HEK293 (cell line): ENCODE data around the gene AMPD3.
A peak's percentile ranks its signal among the peaks of the same experiment; 100 is the strongest.

Experiments
- EGR2 ChIP-seq: fragments of 450-650 bp; formaldehyde crosslinking; IDR thresholded peaks from 2 replicates; pipeline ENCODE4 v1.5.1; 2016; ENCODE audit warnings: low read depth, missing biosample characterization, missing genetic modification characterization
- ELK4 ChIP-seq: IDR thresholded peaks from 2 replicates; pipeline ENCODE4 v1.6.1; 2011; ENCODE audit warnings: mild to moderate bottlenecking, low read depth, low read length, borderline replicate concordance
- OSR2 ChIP-seq: fragments of 450-650 bp; formaldehyde crosslinking; IDR thresholded peaks from 2 replicates; pipeline ENCODE4 v1.5.1; 2016; ENCODE audit warnings: missing biosample characterization, missing genetic modification characterization
- PRDM1 ChIP-seq: fragments of 450-650 bp; formaldehyde crosslinking; IDR thresholded peaks from 2 replicates; pipeline ENCODE4; 2016; ENCODE audit warnings: missing biosample characterization, missing genetic modification characterization
- SALL2 ChIP-seq: fragments of 450-650 bp; formaldehyde crosslinking; IDR thresholded peaks from 2 replicates; pipeline ENCODE4 v1.5.0; 2017; ENCODE audit warnings: missing biosample characterization, mild to moderate bottlenecking, missing genetic modification characterization, borderline replicate concordance
- ZBTB21 ChIP-seq: fragments of 450-650 bp; formaldehyde crosslinking; IDR thresholded peaks from 2 replicates; pipeline ENCODE4 v1.5.1; 2017; ENCODE audit warnings: missing biosample characterization, missing genetic modification characterization
- ZBTB48 ChIP-seq: fragments of 450-650 bp; formaldehyde crosslinking; IDR thresholded peaks from 2 replicates; pipeline ENCODE4 v1.5.1; 2016; ENCODE audit warnings: missing biosample characterization, missing genetic modification characterization
- ZFP3 ChIP-seq: fragments of 450-650 bp; formaldehyde crosslinking; IDR thresholded peaks from 2 replicates; pipeline ENCODE4 v1.5.1; 2016; ENCODE audit warnings: low read depth, missing biosample characterization, missing genetic modification characterization
- ZFP69B ChIP-seq: fragments of 450-650 bp; formaldehyde crosslinking; IDR thresholded peaks from 2 replicates; pipeline ENCODE4 v1.5.1; 2016; ENCODE audit warnings: missing biosample characterization, missing genetic modification characterization
- ZIC2 ChIP-seq: fragments of 450-650 bp; formaldehyde crosslinking; IDR thresholded peaks from 2 replicates; pipeline ENCODE4 v1.5.1; 2016; ENCODE audit warnings: missing biosample characterization, missing genetic modification characterization
- ZNF114 ChIP-seq: fragments of 450-650 bp; formaldehyde crosslinking; IDR thresholded peaks from 2 replicates; pipeline ENCODE4 v1.5.0; 2017; ENCODE audit warnings: missing biosample characterization, missing genetic modification characterization
- ZNF16 ChIP-seq: fragments of 450-650 bp; formaldehyde crosslinking; IDR thresholded peaks from 2 replicates; pipeline ENCODE4 v1.5.1; 2016; ENCODE audit warnings: low read depth, missing biosample characterization, missing genetic modification characterization
- ZNF18 ChIP-seq: fragments of 450-650 bp; formaldehyde crosslinking; IDR thresholded peaks from 2 replicates; pipeline ENCODE4 v1.5.1; 2016; ENCODE audit warnings: missing biosample characterization, missing genetic modification characterization
- ZNF223 ChIP-seq: fragments of 450-650 bp; formaldehyde crosslinking; IDR thresholded peaks from 2 replicates; pipeline ENCODE4 v1.5.1; 2016; ENCODE audit warnings: missing biosample characterization, missing genetic modification characterization
- ZNF239 ChIP-seq: fragments of 450-650 bp; formaldehyde crosslinking; IDR thresholded peaks from 2 replicates; pipeline ENCODE4 v1.5.1; 2016; ENCODE audit warnings: missing biosample characterization, missing genetic modification characterization
- ZNF24 ChIP-seq: fragments of 450-650 bp; formaldehyde crosslinking; IDR thresholded peaks from 2 replicates; pipeline ENCODE4 v1.5.1; 2016; ENCODE audit warnings: missing biosample characterization, missing genetic modification characterization
- ZNF248 ChIP-seq: fragments of 450-650 bp; formaldehyde crosslinking; IDR thresholded peaks from 2 replicates; pipeline ENCODE4 v1.5.1; 2017; ENCODE audit warnings: missing biosample characterization, missing genetic modification characterization
- ZNF274 ChIP-seq, 2 experiments: fragments of 200-500 bp in 1 of 2; fragments of 450-650 bp in 1 of 2; sonication (Bioruptor generic) in 1 of 2; formaldehyde crosslinking in 1 of 2; IDR thresholded peaks; 2 replicates each; pipeline versions ENCODE4 v1.5.1 to v1.6.1; 2014 to 2016; ENCODE audit warnings: borderline replicate concordance in 1 of 2, inconsistent platforms in 1 of 2, low read length in 1 of 2, missing biosample characterization in 1 of 2, missing genetic modification characterization in 1 of 2
- ZNF335 ChIP-seq: fragments of 450-650 bp; formaldehyde crosslinking; conservative IDR thresholded peaks from 2 replicates; pipeline ENCODE4 v1.5.1; 2016; ENCODE audit warnings: missing biosample characterization, missing genetic modification characterization
- ZNF394 ChIP-seq: fragments of 450-650 bp; formaldehyde crosslinking; IDR thresholded peaks from 2 replicates; pipeline ENCODE4 v1.5.1; 2016; ENCODE audit warnings: missing biosample characterization, missing genetic modification characterization, mild to moderate bottlenecking, moderate library complexity, borderline replicate concordance
- ZNF510 ChIP-seq: fragments of 450-650 bp; formaldehyde crosslinking; IDR thresholded peaks from 2 replicates; pipeline ENCODE4 v1.5.1; 2018; ENCODE audit warnings: mild to moderate bottlenecking, missing genetic modification characterization, missing biosample characterization; ENCODE audit not compliant: insufficient replicate concordance
- ZNF514 ChIP-seq: fragments of 450-650 bp; formaldehyde crosslinking; IDR thresholded peaks from 2 replicates; pipeline ENCODE4 v1.5.1; 2016; ENCODE audit warnings: missing biosample characterization, missing genetic modification characterization
- ZNF521 ChIP-seq: fragments of 450-650 bp; formaldehyde crosslinking; IDR thresholded peaks from 2 replicates; pipeline ENCODE4 v1.5.1; 2017; ENCODE audit warnings: missing biosample characterization, mild to moderate bottlenecking, missing genetic modification characterization
- ZNF529 ChIP-seq: fragments of 450-650 bp; formaldehyde crosslinking; IDR thresholded peaks from 2 replicates; pipeline ENCODE4 v1.5.1; 2017; ENCODE audit warnings: missing genetic modification characterization, missing biosample characterization; ENCODE audit not compliant: insufficient replicate concordance
- ZNF548 ChIP-seq: fragments of 450-650 bp; formaldehyde crosslinking; IDR thresholded peaks from 2 replicates; pipeline ENCODE4 v1.5.1; 2016; ENCODE audit warnings: missing biosample characterization, missing genetic modification characterization
- ZNF585B ChIP-seq: fragments of 450-650 bp; formaldehyde crosslinking; IDR thresholded peaks from 2 replicates; pipeline ENCODE4 v1.5.1; 2016; ENCODE audit warnings: missing biosample characterization, missing genetic modification characterization
- ZNF777 ChIP-seq: fragments of 450-650 bp; formaldehyde crosslinking; IDR thresholded peaks from 2 replicates; pipeline ENCODE4 v1.5.1; 2017; ENCODE audit warnings: missing biosample characterization, missing genetic modification characterization, borderline replicate concordance
- ZNF791 ChIP-seq: fragments of 450-650 bp; formaldehyde crosslinking; IDR thresholded peaks from 2 replicates; pipeline ENCODE4 v1.5.1; 2016; ENCODE audit warnings: missing biosample characterization, missing genetic modification characterization
- ZNF792 ChIP-seq: fragments of 450-650 bp; formaldehyde crosslinking; IDR thresholded peaks from 2 replicates; pipeline ENCODE4 v1.5.1; 2016; ENCODE audit warnings: missing biosample characterization, missing genetic modification characterization
- ZXDB ChIP-seq: fragments of 450-650 bp; formaldehyde crosslinking; IDR thresholded peaks from 2 replicates; pipeline ENCODE4 v1.5.1; 2016; ENCODE audit warnings: missing biosample characterization, missing genetic modification characterization
- TF ChIP-seq, protein P1 (sequence below): fragments of 450-650 bp; formaldehyde crosslinking; IDR thresholded peaks from 2 replicates; pipeline ENCODE4 v1.5.1; 2016; ENCODE audit warnings: missing biosample characterization, missing genetic modification characterization
- TF ChIP-seq, protein P2 (sequence below): fragments of 450-650 bp; formaldehyde crosslinking; IDR thresholded peaks from 2 replicates; pipeline ENCODE4 v1.5.1; 2016; ENCODE audit warnings: missing biosample characterization, missing genetic modification characterization
- TF ChIP-seq, protein P3 (sequence below): fragments of 450-650 bp; formaldehyde crosslinking; IDR thresholded peaks from 2 replicates; pipeline ENCODE4 v1.5.1; 2017; ENCODE audit warnings: missing biosample characterization, missing genetic modification characterization
- TF ChIP-seq, protein P4 (sequence below): fragments of 450-650 bp; formaldehyde crosslinking; IDR thresholded peaks from 2 replicates; pipeline ENCODE4 v1.5.1; 2016; ENCODE audit warnings: missing biosample characterization, missing genetic modification characterization

AMPD3 gene

GRCh38 chr11:10540915-10541560 lies 86.0 kb downstream of the AMPD3 start, which contains the start of gene RNF141 (continued):
- TF ChIP-seq ZNF239 (tag by site-specific recombination) = no peak
- TF ChIP-seq ZNF274 (IDR thresholded peaks at IDR 0.05; ENCODE audit: low read length) = no peak
- TF ChIP-seq ZNF274 (tag by site-specific recombination; IDR thresholded peaks at IDR 0.05; ENCODE audit: borderline replicate concordance) = no peak
- no peak for TF ChIP-seq ZNF791 (tag by site-specific recombination)
- TF ChIP-seq ZNF335 (tag by site-specific recombination) = peak; percentile 96
- TF ChIP-seq ZNF18 = no peak
- TF ChIP-seq ZNF548 = no peak
- no peak; the same call in 1 of the 2 replicates for TF ChIP-seq ZBTB48 (tag by site-specific recombination)
- no peak for TF ChIP-seq SALL2 (tag by site-specific recombination)
- TF ChIP-seq, protein P1, sequence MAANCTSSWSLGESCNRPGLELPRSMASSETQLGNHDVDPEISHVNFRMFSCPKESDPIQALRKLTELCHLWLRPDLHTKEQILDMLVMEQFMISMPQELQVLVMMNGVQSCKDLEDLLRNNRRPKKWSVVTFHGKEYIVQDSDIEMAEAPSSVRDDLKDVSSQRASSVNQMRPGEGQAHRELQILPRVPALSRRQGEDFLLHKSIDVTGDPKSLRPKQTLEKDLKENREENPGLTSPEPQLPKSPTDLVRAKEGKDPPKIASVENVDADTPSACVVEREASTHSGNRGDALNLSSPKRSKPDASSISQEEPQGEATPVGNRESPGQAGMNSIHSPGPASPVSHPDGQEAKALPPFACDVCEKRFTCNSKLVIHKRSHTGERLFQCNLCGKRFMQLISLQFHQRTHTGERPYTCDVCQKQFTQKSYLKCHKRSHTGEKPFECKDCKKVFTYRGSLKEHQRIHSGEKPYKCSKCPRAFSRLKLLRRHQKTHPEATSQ (tag by site-specific recombination) = no peak
- no peak for TF ChIP-seq ZNF114 (tag by site-specific recombination)
- TF ChIP-seq ZFP3 = no peak
- TF ChIP-seq, protein P2, sequence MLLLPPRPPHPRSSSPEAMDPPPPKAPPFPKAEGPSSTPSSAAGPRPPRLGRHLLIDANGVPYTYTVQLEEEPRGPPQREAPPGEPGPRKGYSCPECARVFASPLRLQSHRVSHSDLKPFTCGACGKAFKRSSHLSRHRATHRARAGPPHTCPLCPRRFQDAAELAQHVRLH (tag by site-specific recombination) = 0 out of 2 replicates have a peak, but pooled peaks have one; percentile 46
- TF ChIP-seq ZNF510 (tag by site-specific recombination) = no peak
- TF ChIP-seq ZNF394 (tag by site-specific recombination) = no peak
- TF ChIP-seq EGR2 (tag by site-specific recombination) = peak; percentile 34
- TF ChIP-seq ZNF24 = peak; percentile 60; the same call in 1 of the 2 replicates
- no peak for TF ChIP-seq ZNF777
- 0 out of 2 replicates have a peak, but pooled peaks have one; percentile 7 for TF ChIP-seq OSR2 (tag by site-specific recombination)
- TF ChIP-seq ZNF514 (tag by site-specific recombination) = no peak
- peak; percentile 82 for TF ChIP-seq ZXDB (tag by site-specific recombination)
- no peak for TF ChIP-seq ZFP69B
- no peak for TF ChIP-seq ELK4
- TF ChIP-seq ZNF223 (tag by site-specific recombination) = no peak
- no peak for TF ChIP-seq ZNF529
- TF ChIP-seq ZNF521 (tag by site-specific recombination) = no peak
- TF ChIP-seq, protein P3, sequence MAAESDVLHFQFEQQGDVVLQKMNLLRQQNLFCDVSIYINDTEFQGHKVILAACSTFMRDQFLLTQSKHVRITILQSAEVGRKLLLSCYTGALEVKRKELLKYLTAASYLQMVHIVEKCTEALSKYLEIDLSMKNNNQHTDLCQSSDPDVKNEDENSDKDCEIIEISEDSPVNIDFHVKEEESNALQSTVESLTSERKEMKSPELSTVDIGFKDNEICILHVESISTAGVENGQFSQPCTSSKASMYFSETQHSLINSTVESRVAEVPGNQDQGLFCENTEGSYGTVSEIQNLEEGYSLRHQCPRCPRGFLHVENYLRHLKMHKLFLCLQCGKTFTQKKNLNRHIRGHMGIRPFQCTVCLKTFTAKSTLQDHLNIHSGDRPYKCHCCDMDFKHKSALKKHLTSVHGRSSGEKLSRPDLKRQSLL = no peak
- no peak for TF ChIP-seq ZNF792 (tag by site-specific recombination)
- peak; percentile 75 for TF ChIP-seq ZIC2 (tag by site-specific recombination)
- no peak for TF ChIP-seq ZNF16
- no peak for TF ChIP-seq ZNF248
- TF ChIP-seq, protein P4, sequence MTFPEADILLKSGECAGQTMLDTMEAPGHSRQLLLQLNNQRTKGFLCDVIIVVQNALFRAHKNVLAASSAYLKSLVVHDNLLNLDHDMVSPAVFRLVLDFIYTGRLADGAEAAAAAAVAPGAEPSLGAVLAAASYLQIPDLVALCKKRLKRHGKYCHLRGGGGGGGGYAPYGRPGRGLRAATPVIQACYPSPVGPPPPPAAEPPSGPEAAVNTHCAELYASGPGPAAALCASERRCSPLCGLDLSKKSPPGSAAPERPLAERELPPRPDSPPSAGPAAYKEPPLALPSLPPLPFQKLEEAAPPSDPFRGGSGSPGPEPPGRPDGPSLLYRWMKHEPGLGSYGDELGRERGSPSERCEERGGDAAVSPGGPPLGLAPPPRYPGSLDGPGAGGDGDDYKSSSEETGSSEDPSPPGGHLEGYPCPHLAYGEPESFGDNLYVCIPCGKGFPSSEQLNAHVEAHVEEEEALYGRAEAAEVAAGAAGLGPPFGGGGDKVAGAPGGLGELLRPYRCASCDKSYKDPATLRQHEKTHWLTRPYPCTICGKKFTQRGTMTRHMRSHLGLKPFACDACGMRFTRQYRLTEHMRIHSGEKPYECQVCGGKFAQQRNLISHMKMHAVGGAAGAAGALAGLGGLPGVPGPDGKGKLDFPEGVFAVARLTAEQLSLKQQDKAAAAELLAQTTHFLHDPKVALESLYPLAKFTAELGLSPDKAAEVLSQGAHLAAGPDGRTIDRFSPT (tag by site-specific recombination) = no peak
- TF ChIP-seq ZBTB21 = no peak
- TF ChIP-seq ZNF585B (tag by site-specific recombination) = no peak
- no peak for TF ChIP-seq PRDM1
